GM12878 (cell line): ENCODE data around the gene AGPAT4. TPM values are rescaled to one million over a fixed set of nuclear protein-coding genes. Genes with fewer than 3 reads are reported as not detected.

Experiments
- ATAC-seq: fragments of 200-7000 bp; cut with Tn5 transposase; 3 replicates; pipeline ENCODE4 v1.9.1; 2020; ENCODE audit warnings: mild to moderate bottlenecking, moderate library complexity
- BruUV-seq: library from RNA; stranded (reverse); fragments of 400-500 nt; replicated peaks from 2 replicates; lab custom pipeline; 2021; lab: Mats Ljungman, UMichigan
- CTCF ChIA-PET: fragments of 300-600 bp; sonication (Branson Sonifier 250); formaldehyde crosslinking; extraction: SDS; loops from one replicate; lab custom pipeline; 2021; ENCODE audit warnings: inconsistent platforms; lab: Yijun Ruan, JAX
- POLR2A ChIA-PET: fragments of 350-600 bp; formaldehyde crosslinking; extraction: SDS; loops from one replicate; lab custom pipeline; 2021; ENCODE audit warnings: inconsistent platforms; lab: Charles Lee
- RAD21 ChIA-PET: fragments of 300-600 bp; sonication (Branson Sonifier 250); formaldehyde crosslinking; loops from one replicate; lab custom pipeline; 2023; ENCODE audit warnings: antibody characterized with exemption; ENCODE audit not compliant: unreplicated experiment; lab: Charles Lee
- SMC1A ChIA-PET: fragments of 300-600 bp; sonication (Branson Sonifier 250); formaldehyde crosslinking; loops from one replicate; lab custom pipeline; 2023; ENCODE audit not compliant: unreplicated experiment, uncharacterized antibody; lab: Charles Lee
- DNase-seq: peaks from one replicate; pipeline ENCODE4 v3.0.0-alpha.2; 2011; ENCODE audit warnings: low read depth, low spot score
- FAIRE-seq: peaks from 3 replicates; lab custom pipeline; 2011; peaks lifted over from hg19 to GRCh38; lab: Jason Lieb, UNC
- H2AFZ ChIP-seq: 2 replicates; pipeline ENCODE4 v1.6.0; 2011; ENCODE audit warnings: low read depth, low read length, control low read depth; ENCODE audit not compliant: control insufficient read depth
- H3K27ac ChIP-seq: 2 replicates; pipeline ENCODE4 v1.5.1; 2011; ENCODE audit warnings: control low read depth; ENCODE audit not compliant: control insufficient read depth, insufficient read depth
- H3K27me3 ChIP-seq, 2 experiments: replicated peaks in 1 of 2; 2 replicates each; pipeline versions ENCODE4 v1.6.0 to v1.6.1; 2011; ENCODE audit warnings: low read length in 1 of 2; ENCODE audit not compliant: control insufficient read depth in 2 of 2, insufficient read depth in 2 of 2
- H3K36me3 ChIP-seq, 2 experiments: 2 replicates each; pipeline ENCODE4 v1.5.1; 2011; ENCODE audit warnings: low read length in 1 of 2; ENCODE audit not compliant: control insufficient read depth in 2 of 2, insufficient read depth in 2 of 2
- H3K4me1 ChIP-seq: 2 replicates; pipeline ENCODE4 v1.6.1; 2011; ENCODE audit warnings: mild to moderate bottlenecking, low read length, moderate library complexity, mixed read lengths; ENCODE audit not compliant: control insufficient read depth, insufficient read depth
- H3K4me2 ChIP-seq: 2 replicates; pipeline ENCODE4 v1.6.0; 2011; ENCODE audit warnings: control low read depth; ENCODE audit not compliant: control insufficient read depth, insufficient read depth
- H3K4me3 ChIP-seq: fragments of 200-600 bp; sonication (generic); 2 replicates; pipeline ENCODE4 v1.5.1; 2016
- H3K79me2 ChIP-seq: 2 replicates; pipeline ENCODE4 v1.6.0; 2011; ENCODE audit warnings: low read length; ENCODE audit not compliant: control insufficient read depth, insufficient read depth
- H3K9ac ChIP-seq: 2 replicates; pipeline ENCODE4 v1.8.0; 2011; ENCODE audit warnings: low read length, control low read depth, mixed read lengths; ENCODE audit not compliant: control insufficient read depth, insufficient read depth
- H3K9me3 ChIP-seq: replicated peaks from 3 replicates; pipeline ENCODE4 v1.5.1; 2011; ENCODE audit warnings: mild to moderate bottlenecking, low read length; ENCODE audit not compliant: control insufficient read depth, insufficient read depth
- H4K20me1 ChIP-seq: 2 replicates; pipeline ENCODE4 v1.6.0; 2011; ENCODE audit not compliant: control insufficient read depth, insufficient read depth
- BCLAF1 ChIP-seq: fragments of 450-650 bp; IDR thresholded peaks from 2 replicates; pipeline ENCODE4 v1.6.1; 2017; ENCODE audit warnings: antibody characterized with exemption, mild to moderate bottlenecking, moderate library complexity
- BHLHE40 ChIP-seq, 2 experiments: fragments of 450-650 bp in 1 of 2; IDR thresholded peaks; 2 replicates each; pipeline ENCODE4 v1.6.1; 2011 to 2017; ENCODE audit warnings: low read depth in 2 of 2, borderline replicate concordance in 1 of 2, improper control_type of control experiment in 1 of 2, low read length in 1 of 2, mild to moderate bottlenecking in 1 of 2
- CEBPB ChIP-seq, 2 experiments: fragments of 150-350 bp in 1 of 2; IDR thresholded peaks; 2 replicates each; pipeline ENCODE4 v1.6.1; 2012 to 2014; ENCODE audit warnings: low read depth in 2 of 2, low read length in 2 of 2, borderline replicate concordance in 1 of 2, inconsistent platforms in 1 of 2
- CEBPZ ChIP-seq: fragments of 150-350 bp; IDR thresholded peaks from 2 replicates; pipeline ENCODE4 v1.6.1; 2016; ENCODE audit warnings: low read depth, low read length
- CHD1 ChIP-seq: IDR thresholded peaks from 2 replicates; pipeline ENCODE4 v1.6.1; 2012; ENCODE audit warnings: low read depth, low read length, improper control_type of control experiment
- CHD4 ChIP-seq: fragments of 200-600 bp; sonication (generic); IDR thresholded peaks from 2 replicates; pipeline ENCODE4 v1.6.1; 2016; ENCODE audit warnings: mild to moderate bottlenecking
- EZH2 ChIP-seq: IDR thresholded peaks from 2 replicates; pipeline ENCODE4 v1.6.1; 2012; ENCODE audit warnings: low read depth, mild to moderate bottlenecking, control low read depth, inconsistent platforms, low read length, borderline replicate concordance; ENCODE audit not compliant: control insufficient read depth
- FOXK2 ChIP-seq: fragments of 450-650 bp; IDR thresholded peaks from 2 replicates; pipeline ENCODE4 v1.6.1; 2017; ENCODE audit warnings: mild to moderate bottlenecking, moderate library complexity
- HDAC2 ChIP-seq: fragments of 200-600 bp; sonication (generic); IDR thresholded peaks from 2 replicates; pipeline ENCODE4 v1.6.1; 2017
- JUNB ChIP-seq: IDR thresholded peaks from 2 replicates; pipeline ENCODE4 v1.6.1; 2016; ENCODE audit warnings: antibody characterized with exemption, mild to moderate bottlenecking
- KAT2A ChIP-seq: conservative IDR thresholded peaks from 2 replicates; pipeline ENCODE4 v1.6.1; 2011; ENCODE audit warnings: low read depth, low read length; ENCODE audit not compliant: control insufficient read depth
- MEF2A ChIP-seq: IDR thresholded peaks from 2 replicates; pipeline ENCODE4 v1.6.1; 2011; ENCODE audit warnings: low read depth, mild to moderate bottlenecking, low read length, moderate library complexity; ENCODE audit not compliant: insufficient read depth
- NFYB ChIP-seq: IDR thresholded peaks from 2 replicates; pipeline ENCODE4 v1.6.1; 2011; ENCODE audit warnings: low read depth, mild to moderate bottlenecking, low read length, improper control_type of control experiment, moderate library complexity; ENCODE audit not compliant: insufficient read depth
- RBBP5 ChIP-seq: fragments of 200-600 bp; sonication (generic); conservative IDR thresholded peaks from 2 replicates; pipeline ENCODE4 v1.6.1; 2016
- SUZ12 ChIP-seq: fragments of 200-600 bp; sonication (generic); IDR thresholded peaks from one replicate; pipeline ENCODE4 v1.6.1; 2018; ENCODE audit warnings: antibody characterized with exemption, mild to moderate bottlenecking; ENCODE audit not compliant: unreplicated experiment
- whole genome bisulfite sequencing: methylation state at CpG from one replicate; pipeline ENCODE4 v1.1.6; 2016; ENCODE audit warnings: low lambda C conversion rate; ENCODE audit not compliant: insufficient replicate concordance, insufficient coverage; ENCODE audit errors: missing lambda C conversion rate; 5-methylcytosine and 5-hydroxymethylcytosine counted together
- in situ Hi-C: fragments of 300-500 bp; cut with MboI; formaldehyde crosslinking; loops from 9 replicates; pipeline ENCODE4 v1.14.3; 2018; ENCODE audit warnings: mixed read lengths
- intact Hi-C: fragments of 100-400 bp; cut with micrococcal nuclease; formaldehyde crosslinking; loops from one replicate; pipeline ENCODE4 v1.14.2; 2022; ENCODE audit not compliant: unreplicated experiment
- polyA plus RNA-seq, 11 experiments: library from polyadenylated mRNA; depleted of rRNA in 4 of 11; unstranded in 6 of 11; stranded (reverse) in 5 of 11; fragments of >200 nt; fragmentation: Nextera tagmentation in 4 of 11; fragmentation: Illumina TruSeq in 1 of 11; extraction: Ambion mirVana in 4 of 11; extraction: Trizol in 1 of 11; gene quantifications; 1 replicate in 1 of 11; 2 replicates in 10 of 11; pipeline versions ENCODE4 v1.2.1 to v1.2.3, GENCODE V29; 2011 to 2016; ENCODE audit warnings: inconsistent platforms in 2 of 11, missing spikeins in 2 of 11, low read depth in 1 of 11
- total RNA-seq, 4 experiments: library from RNA; depleted of rRNA in 3 of 4; stranded (reverse); fragments of >200 nt in 3 of 4; fragmentation: Illumina TruSeq in 1 of 4; extraction: Trizol in 1 of 4; gene quantifications; 2 replicates each; pipeline versions ENCODE4 v1.2.1 to v1.2.3, GENCODE V29; 2013 to 2021

The AGPAT4 gene
- total and polyA plus RNA-seq, 10 of the 15 experiments (the other 5 are each of a cell fraction or from before 2014, with no cell fraction given) = 0.34 to 2.2 (median 1.3) TPM

- TF ChIP-seq CHD4 (no peak), BCLAF1 (no peak), CHD1 (no peak)
Observed at GRCh38 chr6:161130541-161130940, 143.3 kb downstream of the AGPAT4 start (continued).

GRCh38 chr6:161128680-161129196 is 145.1 kb downstream of the AGPAT4 start:
- ChIA-PET POLR2A (no interaction called here), CTCF (no interaction called here), SMC1A (no interaction called here), RAD21 (no interaction called here)
- Histone ChIP-seq H3K9ac (no peak overlapping the region), H2AFZ (no peak overlapping the region), H3K36me3 (peaks cover 1 to 6% of the 10 kb centered on the region in 2 experiments; a peak in 3 of 4 replicates), H3K4me1 (no peaks in the 10 kb centered on the region), H3K4me2 (no peak overlapping the region), H3K27me3 (no peaks in the 10 kb centered on the region), H3K4me3 (no peak overlapping the region), H3K79me2 (no peaks in the 10 kb centered on the region), H3K9me3 (no peaks in the 10 kb centered on the region), H4K20me1 (no peaks in the 10 kb centered on the region; the same call in 1 of the 2 replicates), H3K27ac (no peak overlapping the region)
- intact Hi-C loops = no loop called here
- no peak for TF ChIP-seq BHLHE40 (IDR thresholded peaks at IDR 0.05; ENCODE audit: borderline replicate concordance in 1 of 2, low read depth in 2 of 2, low read length in 1 of 2)
- no peak for TF ChIP-seq CEBPZ
- TF ChIP-seq JUNB = no peak
- TF ChIP-seq HDAC2 = no peak
- no peak for TF ChIP-seq CEBPB (IDR thresholded peaks at IDR 0.05; ENCODE audit: borderline replicate concordance in 1 of 2, low read depth in 2 of 2, low read length in 2 of 2)
- no peak for TF ChIP-seq SUZ12
- TF ChIP-seq RBBP5 = no peak
- TF ChIP-seq NFYB = no peak
- TF ChIP-seq FOXK2 = no peak
- no peak for TF ChIP-seq KAT2A
- no peak for TF ChIP-seq MEF2A
- TF ChIP-seq EZH2 = no peak
- DNase-seq (no peak), FAIRE-seq (no peak), ATAC-seq (no peak)
- 89% methylated on average over 12 of the region's 12 CpGs for WGBS
- in situ Hi-C loops = loop anchor here (25.0 kb wide), 1 partner anchor 234 kb away; no protein-coding TSS in a partner anchor
- no TSS peak for BruUV-seq
